Progenitor cell of endocrine pancreas (in vitro differentiated cells): Measurements from ENCODE around the gene SLAIN1. TPM values are rescaled to one million over a fixed set of nuclear protein-coding genes. Genes with fewer than 3 reads are reported as not detected.

Experiments
- DNase-seq: peaks from one replicate; pipeline ENCODE4 v3.0.0; 2021; ENCODE audit warnings: low spot score; ENCODE audit not compliant: unreplicated experiment
- H3K27ac Mint-ChIP-seq: 2 replicates; pipeline ENCODE4 v1.8.0; 2021; ENCODE audit warnings: mild to moderate bottlenecking, moderate library complexity, mixed read lengths
- H3K27me3 Mint-ChIP-seq: 2 replicates; pipeline ENCODE4 v1.8.0; 2021; ENCODE audit warnings: mixed read lengths
- H3K36me3 Mint-ChIP-seq: 2 replicates; pipeline ENCODE4 v1.8.0; 2022; ENCODE audit warnings: mixed read lengths; ENCODE audit not compliant: insufficient read depth
- H3K4me1 Mint-ChIP-seq: 2 replicates; pipeline ENCODE4 v1.8.0; 2021; ENCODE audit warnings: low read depth, mixed read lengths
- H3K4me3 Mint-ChIP-seq: 2 replicates; pipeline ENCODE4 v1.8.0; 2021; ENCODE audit warnings: low read depth, mild to moderate bottlenecking, moderate library complexity, mixed read lengths
- H3K9me3 Mint-ChIP-seq: 2 replicates; pipeline ENCODE4 v1.8.0; 2021; ENCODE audit warnings: low read depth, mixed read lengths
- total RNA-seq: library from RNA; stranded (reverse); gene quantifications from 2 replicates; pipeline ENCODE4 v1.2.1, GENCODE V29; 2021
- TF ChIP-seq, protein P1 (sequence below): fragments of 200-600 bp; sonication (generic); IDR thresholded peaks from one replicate; pipeline ENCODE4 v1.5.0; 2021; ENCODE audit warnings: antibody characterized with exemption, mild to moderate bottlenecking; ENCODE audit not compliant: unreplicated experiment

Gene SLAIN1
- total RNA-seq, 1 donor from 2014 or later, result 46.3 TPM

DNA sequence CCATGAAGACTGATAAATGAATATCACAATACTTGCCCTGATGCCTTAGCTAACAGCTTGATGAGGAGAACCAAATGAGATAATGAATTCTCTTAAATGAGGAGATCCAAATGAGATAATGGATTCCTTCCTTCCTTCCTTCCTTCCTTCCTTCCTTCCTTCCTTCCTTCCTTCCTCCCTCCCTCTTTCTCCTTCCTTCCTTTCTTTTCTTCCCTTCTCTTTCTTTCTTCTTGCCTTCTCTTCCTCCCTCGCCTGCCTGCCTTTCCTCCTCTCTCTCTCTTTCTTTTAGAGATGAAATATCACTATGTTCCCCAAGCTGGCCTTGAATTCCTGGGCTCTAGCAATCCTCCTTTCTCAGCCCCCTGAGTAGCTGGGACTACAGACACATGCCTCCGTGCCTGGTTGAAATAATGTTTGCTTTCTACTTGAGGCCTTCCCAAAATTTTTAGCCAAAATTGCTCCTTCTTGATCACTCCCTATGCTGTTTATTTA, 4.0 kb upstream of the SLAIN1 start:
- H3K9me3 Mint-ChIP-seq, result no peaks in the 10 kb centered on the region
- DNase-seq, result no peak
- H3K27ac Mint-ChIP-seq, result no peak overlapping the region
- no peaks in the 10 kb centered on the region for H3K36me3 Mint-ChIP-seq
- H3K27me3 Mint-ChIP-seq, result peaks cover 13% of the 10 kb centered on the region
- H3K4me3 Mint-ChIP-seq, result no peak overlapping the region
- TF ChIP-seq, protein P1, sequence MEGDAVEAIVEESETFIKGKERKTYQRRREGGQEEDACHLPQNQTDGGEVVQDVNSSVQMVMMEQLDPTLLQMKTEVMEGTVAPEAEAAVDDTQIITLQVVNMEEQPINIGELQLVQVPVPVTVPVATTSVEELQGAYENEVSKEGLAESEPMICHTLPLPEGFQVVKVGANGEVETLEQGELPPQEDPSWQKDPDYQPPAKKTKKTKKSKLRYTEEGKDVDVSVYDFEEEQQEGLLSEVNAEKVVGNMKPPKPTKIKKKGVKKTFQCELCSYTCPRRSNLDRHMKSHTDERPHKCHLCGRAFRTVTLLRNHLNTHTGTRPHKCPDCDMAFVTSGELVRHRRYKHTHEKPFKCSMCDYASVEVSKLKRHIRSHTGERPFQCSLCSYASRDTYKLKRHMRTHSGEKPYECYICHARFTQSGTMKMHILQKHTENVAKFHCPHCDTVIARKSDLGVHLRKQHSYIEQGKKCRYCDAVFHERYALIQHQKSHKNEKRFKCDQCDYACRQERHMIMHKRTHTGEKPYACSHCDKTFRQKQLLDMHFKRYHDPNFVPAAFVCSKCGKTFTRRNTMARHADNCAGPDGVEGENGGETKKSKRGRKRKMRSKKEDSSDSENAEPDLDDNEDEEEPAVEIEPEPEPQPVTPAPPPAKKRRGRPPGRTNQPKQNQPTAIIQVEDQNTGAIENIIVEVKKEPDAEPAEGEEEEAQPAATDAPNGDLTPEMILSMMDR, result no peak
- H3K4me1 Mint-ChIP-seq, result peaks cover 28% of the 10 kb centered on the region

DNA sequence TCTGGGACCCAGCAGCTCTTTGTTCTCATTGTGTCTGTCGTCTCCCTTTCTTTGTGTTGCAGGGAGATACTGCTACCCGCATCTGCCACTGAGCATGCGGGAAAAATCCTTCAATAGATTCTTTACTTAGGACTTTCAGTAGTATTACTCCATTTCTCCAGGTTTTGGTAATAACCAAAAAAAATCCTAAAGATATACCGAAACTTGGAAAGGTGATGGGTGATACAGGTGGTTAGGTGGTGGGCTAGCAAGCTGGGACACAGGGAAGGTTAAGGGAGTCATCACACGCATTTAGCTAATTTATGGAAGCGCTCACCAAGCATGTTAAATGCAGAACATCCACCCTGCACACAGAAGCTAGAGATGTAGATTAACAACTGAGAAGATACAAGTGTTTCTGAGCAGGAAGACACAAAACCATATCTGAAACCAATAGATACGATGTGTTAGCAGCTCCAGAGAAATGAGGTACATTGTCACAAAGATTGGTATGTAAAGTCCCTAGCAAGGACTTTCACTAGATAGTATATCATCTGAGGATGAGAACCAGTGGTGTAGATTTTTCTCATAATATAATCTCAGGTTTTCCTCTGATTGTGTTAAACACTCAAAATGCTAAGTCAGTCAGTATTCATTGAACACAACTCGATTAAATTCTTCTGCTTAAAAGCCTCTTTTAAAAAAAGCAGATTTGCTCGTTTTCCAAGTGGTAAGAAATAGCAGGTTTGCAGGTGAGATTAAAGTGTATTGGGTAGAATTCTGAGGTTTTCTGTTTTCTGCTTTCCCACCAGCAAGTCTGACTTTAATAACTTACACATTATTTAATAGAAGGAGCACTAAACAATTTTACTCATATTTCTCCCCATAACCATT, 1.2 kb upstream of the SLAIN1 start:
- TF ChIP-seq, protein P1, result no peak
- H3K36me3 Mint-ChIP-seq, result no peaks in the 10 kb centered on the region
- H3K27ac Mint-ChIP-seq, result no peak overlapping the region
- H3K27me3 Mint-ChIP-seq, result peaks cover 13% of the 10 kb centered on the region
- peak overlapping the region; percentile 86 for H3K4me3 Mint-ChIP-seq
- no peak for DNase-seq
- H3K9me3 Mint-ChIP-seq, result no peaks in the 10 kb centered on the region
- H3K4me1 Mint-ChIP-seq, result peaks cover 46% of the 10 kb centered on the region

DNA sequence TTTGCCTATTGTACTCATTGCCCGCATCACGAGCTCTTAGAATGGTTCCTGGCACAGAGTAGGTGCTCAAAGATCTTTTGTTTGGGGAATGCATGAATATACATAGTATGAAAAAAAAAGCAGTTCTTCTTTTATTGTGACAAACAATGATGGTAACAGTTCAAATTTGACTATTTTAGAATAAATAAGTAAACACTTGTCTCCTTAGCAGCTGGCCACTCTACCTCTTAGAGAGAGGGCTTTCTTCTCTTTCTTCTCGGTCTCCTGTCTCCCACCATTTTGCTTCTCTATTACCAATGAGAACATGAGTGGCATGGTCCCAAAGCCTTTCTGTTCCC, 639 bp upstream of the SLAIN1 start:
- peak overlapping the region; percentile 93 for H3K27ac Mint-ChIP-seq
- peaks cover 45% of the 10 kb centered on the region for H3K4me1 Mint-ChIP-seq
- TF ChIP-seq, protein P1, result no peak
- no peaks in the 10 kb centered on the region for H3K9me3 Mint-ChIP-seq
- DNase-seq, result no peak
- peaks cover 13% of the 10 kb centered on the region for H3K27me3 Mint-ChIP-seq
- H3K36me3 Mint-ChIP-seq, result no peaks in the 10 kb centered on the region
- peak overlapping the region; percentile 86 for H3K4me3 Mint-ChIP-seq

DNA sequence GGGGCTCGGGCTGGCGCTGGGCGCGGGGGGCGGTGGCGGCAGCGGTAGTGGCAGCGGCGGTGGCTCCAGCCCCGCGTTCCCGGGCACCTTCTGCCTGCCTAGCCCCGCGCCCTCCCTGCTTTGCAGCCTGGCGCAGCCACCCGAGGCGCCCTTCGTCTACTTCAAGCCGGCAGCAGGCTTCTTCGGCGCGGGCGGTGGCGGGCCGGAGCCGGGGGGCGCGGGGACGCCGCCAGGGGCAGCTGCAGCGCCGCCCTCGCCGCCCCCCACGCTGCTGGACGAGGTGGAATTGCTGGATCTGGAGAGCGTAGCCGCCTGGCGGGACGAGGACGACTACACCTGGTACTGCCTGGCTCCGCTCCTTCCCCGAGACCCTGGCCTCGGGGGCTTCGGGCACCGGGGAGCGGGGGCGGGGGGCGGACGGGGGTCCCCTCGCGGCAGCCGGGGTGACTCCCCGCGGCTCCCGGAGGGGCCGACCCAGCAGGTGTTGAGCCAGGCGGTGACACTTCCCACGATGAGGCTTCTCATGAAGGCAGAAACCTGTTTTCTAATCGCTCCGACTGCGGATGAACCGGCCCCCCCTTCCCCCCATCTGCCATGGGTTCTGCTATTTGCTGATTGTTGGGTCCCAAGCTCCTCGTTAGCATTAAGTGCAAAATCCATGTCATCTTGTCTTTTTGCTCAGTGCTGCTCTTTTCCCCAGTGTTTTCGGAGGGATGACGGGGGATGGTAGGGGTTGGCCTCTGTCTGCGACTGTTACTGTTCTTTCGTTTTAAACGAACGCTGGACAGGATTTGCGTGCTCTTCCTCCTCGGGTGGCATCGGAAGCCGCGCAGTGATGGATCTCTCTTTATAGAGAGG, 943 bp downstream of the SLAIN1 start:
- DNase-seq, result peak; percentile 45
- H3K27ac Mint-ChIP-seq, result peak overlapping the region; percentile 94
- H3K4me1 Mint-ChIP-seq, result peaks cover 31% of the 10 kb centered on the region
- H3K4me3 Mint-ChIP-seq, result peak overlapping the region; percentile 97
- H3K27me3 Mint-ChIP-seq, result peaks cover 13% of the 10 kb centered on the region
- peaks cover 3% of the 10 kb centered on the region for H3K9me3 Mint-ChIP-seq
- H3K36me3 Mint-ChIP-seq, result peaks cover 1% of the 10 kb centered on the region
- TF ChIP-seq, protein P1, result peak; percentile 43

DNA sequence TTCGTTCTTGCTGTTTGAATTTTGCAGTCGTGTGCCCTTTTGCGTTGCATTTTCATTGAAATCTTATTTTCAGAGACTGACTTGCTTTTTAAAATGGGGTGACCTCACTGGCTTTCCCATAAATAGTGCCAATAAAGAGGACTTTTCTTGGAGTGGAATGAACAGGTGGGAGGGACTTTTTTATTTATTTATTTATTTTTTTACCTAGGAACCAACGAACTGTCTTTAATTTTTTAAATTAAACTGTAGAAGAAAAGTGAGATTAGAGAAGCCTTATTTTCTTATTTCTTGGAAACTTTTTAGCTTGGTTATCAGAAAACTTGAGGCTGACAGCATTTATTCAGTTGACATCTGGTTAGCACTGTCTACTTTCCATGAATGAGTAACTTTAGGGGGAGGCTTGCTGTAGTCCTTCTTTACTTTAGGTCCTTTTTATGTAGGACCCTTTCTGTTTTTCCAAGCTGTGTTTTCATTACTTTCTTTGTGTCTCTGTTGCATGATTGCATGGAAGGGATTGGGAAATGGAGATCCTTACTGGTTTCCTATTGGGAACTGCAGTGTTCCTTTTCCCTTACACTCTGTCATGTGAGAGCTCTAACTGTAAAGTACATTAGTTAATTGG, 1.7 kb downstream of the SLAIN1 start:
- H3K36me3 Mint-ChIP-seq, result peaks cover 3% of the 10 kb centered on the region
- peak overlapping the region; percentile 94 for H3K27ac Mint-ChIP-seq
- DNase-seq, result no peak
- peak overlapping the region; percentile 97 for H3K4me3 Mint-ChIP-seq
- H3K27me3 Mint-ChIP-seq, result peaks cover 13% of the 10 kb centered on the region
- H3K9me3 Mint-ChIP-seq, result peaks cover 3% of the 10 kb centered on the region
- peaks cover 28% of the 10 kb centered on the region for H3K4me1 Mint-ChIP-seq
- TF ChIP-seq, protein P1, result no peak
